ENCODE data around the gene FGD6. TPM values are rescaled to one million over a fixed set of nuclear protein-coding genes. Genes with fewer than 3 reads are reported as not detected.

Gene FGD6
- total RNA-seq, 1 experiment from 2014 or later, result 18.2 TPM

GRCh38 chr12:95158919-95159318 lies 58.3 kb downstream of the FGD6 start:
- H3K27ac ChIP-seq (ENCODE audit: low read depth, low read length), result no peak overlapping the region

DNA sequence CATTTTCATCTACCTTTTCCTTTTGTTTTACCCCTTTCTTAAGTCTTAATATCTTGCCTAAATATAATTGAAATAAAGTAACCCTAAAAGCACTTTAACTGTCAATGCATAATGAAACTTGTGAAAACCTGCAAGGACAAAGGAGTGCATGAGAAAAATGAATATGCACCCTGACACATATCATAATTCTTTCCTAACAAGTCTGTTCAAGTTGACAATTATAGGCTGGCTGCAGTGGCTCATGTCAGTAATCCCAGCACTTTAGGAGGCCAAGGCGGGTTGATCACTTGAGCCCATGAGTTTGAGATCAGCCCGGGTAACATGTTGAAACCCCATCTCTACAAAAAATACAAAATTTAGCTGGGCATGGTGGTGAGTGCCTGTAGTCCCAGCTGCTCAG lies 65.4 kb downstream of the FGD6 start:
- H3K4me2 ChIP-seq (ENCODE audit: low read length), result no peak overlapping the region
- H3K36me3 ChIP-seq (ENCODE audit: control insufficient read depth in 1 of 2, insufficient read depth in 2 of 2, low read length in 2 of 2), result no peaks in the 10 kb centered on the region
- H4K20me1 ChIP-seq (ENCODE audit: insufficient read depth), result no peaks in the 10 kb centered on the region
- intact Hi-C loops (cut with micrococcal nuclease), result no loop called here
- H3K9ac ChIP-seq (ENCODE audit: low read length), result no peak overlapping the region
- ChIA-PET CTCF (no interaction called here), RAD21 (ENCODE audit: low non-redundant PET in 1 of 2, low total read pairs in 2 of 2, uncharacterized antibody in 2 of 2, unreplicated experiment in 2 of 2) (no interaction called here), POLR2A (no interaction called here)
- no peaks in the 10 kb centered on the region for H3K9me2 ChIP-seq (ENCODE audit: insufficient read depth)
- H3K4me3 ChIP-seq (replicated peaks in 1 of 2; ENCODE audit: low read depth in 1 of 2, low read length in 2 of 2), result no peak overlapping the region
- BruUV-seq (replicated peaks), result no TSS peak
- DNase-seq (ENCODE audit: low read depth, low spot score) (no peak), ATAC-seq (no peak)
- H3K79me2 ChIP-seq (ENCODE audit: insufficient read depth, low read length), result no peaks in the 10 kb centered on the region
- no peaks in the 10 kb centered on the region for H3K27me3 ChIP-seq (ENCODE audit: insufficient read depth, low read length)
- H3K9me3 ChIP-seq (ENCODE audit: control insufficient read depth in 1 of 2, insufficient read depth in 1 of 2, low read depth in 1 of 2, low read length in 2 of 2), result no peaks in the 10 kb centered on the region
- H2AFZ ChIP-seq (ENCODE audit: low read depth, low read length, poor library complexity, severe bottlenecking), result no peak overlapping the region
- H3K4me1 ChIP-seq (ENCODE audit: control insufficient read depth in 1 of 2, insufficient read depth in 2 of 2, low read length in 2 of 2), result no peaks in the 10 kb centered on the region
- H3K27ac ChIP-seq (ENCODE audit: low read depth, low read length), result no peak overlapping the region
- no peak for TF ChIP-seq CEBPB (IDR thresholded peaks at IDR 0.05; ENCODE audit: low read depth)
- TF ChIP-seq RAD21 (IDR thresholded peaks at IDR 0.05; ENCODE audit: low read depth), result no peak
- TF ChIP-seq EZH2phosphoT487 (IDR thresholded peaks at IDR 0.05; ENCODE audit: borderline replicate concordance), result no peak
- no peak for TF ChIP-seq SRF (IDR thresholded peaks at IDR 0.05; ENCODE audit: low read depth)
- no peak for TF ChIP-seq EZH2 (IDR thresholded peaks at IDR 0.05)

More at GRCh38 chr12:95158919-95159318, 58.3 kb downstream of the FGD6 start:
- Histone ChIP-seq H3K9ac (ENCODE audit: low read length) (no peak overlapping the region), H3K4me1 (ENCODE audit: control insufficient read depth in 1 of 2, insufficient read depth in 2 of 2, low read length in 2 of 2) (peaks cover 5 to 10% of the 10 kb centered on the region in 2 experiments; a peak in 2 of 4 replicates), H3K36me3 (ENCODE audit: control insufficient read depth in 1 of 2, insufficient read depth in 2 of 2, low read length in 2 of 2) (no peaks in the 10 kb centered on the region), H3K4me3 (replicated peaks in 1 of 2; ENCODE audit: low read depth in 1 of 2, low read length in 2 of 2) (no peak overlapping the region), H2AFZ (ENCODE audit: low read depth, low read length, poor library complexity, severe bottlenecking) (no peak overlapping the region), H3K27me3 (ENCODE audit: insufficient read depth, low read length) (no peaks in the 10 kb centered on the region), H3K9me3 (ENCODE audit: control insufficient read depth in 1 of 2, insufficient read depth in 1 of 2, low read depth in 1 of 2, low read length in 2 of 2) (no peaks in the 10 kb centered on the region), H4K20me1 (ENCODE audit: insufficient read depth) (no peaks in the 10 kb centered on the region), H3K4me2 (ENCODE audit: low read length) (no peak overlapping the region), H3K79me2 (ENCODE audit: insufficient read depth, low read length) (no peaks in the 10 kb centered on the region), H3K9me2 (ENCODE audit: insufficient read depth) (no peaks in the 10 kb centered on the region)
- ATAC-seq, result no peak
- RAD21 ChIA-PET (ENCODE audit: low non-redundant PET in 1 of 2, low total read pairs in 2 of 2, uncharacterized antibody in 2 of 2, unreplicated experiment in 2 of 2), result no interaction called here
- POLR2A ChIA-PET, result no interaction called here
- no peak for DNase-seq (ENCODE audit: low read depth, low spot score)
- intact Hi-C loops (cut with micrococcal nuclease), result no loop called here
- no peak for TF ChIP-seq CEBPB (IDR thresholded peaks at IDR 0.05; ENCODE audit: low read depth)
- BruUV-seq (replicated peaks), result no TSS peak
- CTCF ChIA-PET, result no interaction called here
